Testis (tissue), 3 donors: ENCODE data around the gene ITGAD. TPM values are rescaled to one million over a fixed set of nuclear protein-coding genes. Genes with fewer than 3 reads are reported as not detected.

Experiments
- DNase-seq: peaks from one replicate; pipeline ENCODE4 v3.0.0-alpha.2; 2019
- H3K27ac ChIP-seq, 2 donors: fragments of 200-600 bp; sonication (generic); one replicate each; pipeline ENCODE4 v1.5.1; 2019
- H3K27me3 ChIP-seq: fragments of 200-600 bp; sonication (generic); one replicate; pipeline ENCODE4 v1.5.1; 2019
- H3K36me3 ChIP-seq: fragments of 200-600 bp; sonication (generic); one replicate; pipeline ENCODE4 v1.5.1; 2017; ENCODE audit warnings: low read depth; ENCODE audit errors: missing control alignments
- H3K4me1 ChIP-seq: fragments of 200-600 bp; sonication (generic); one replicate; pipeline ENCODE4 v1.5.1; 2019
- H3K4me3 ChIP-seq, 2 donors: fragments of 200-600 bp; sonication (generic); one replicate each; pipeline ENCODE4 v1.5.1; 2017 to 2019
- H3K9me3 ChIP-seq: fragments of 200-600 bp; sonication (generic); one replicate; pipeline ENCODE4 v1.5.1; 2017
- POLR2A ChIP-seq: fragments of 450-650 bp; IDR thresholded peaks from one replicate; pipeline ENCODE4 v1.6.1; 2017; ENCODE audit warnings: antibody characterized with exemption, mild to moderate bottlenecking, moderate library complexity
- WGBS, 2 donors: methylation state at CpG; one replicate each; pipeline ENCODE4 v1.1.5; 2018; 5-methylcytosine and 5-hydroxymethylcytosine counted together
- intact Hi-C: fragments of 100-400 bp; cut with DNase I; formaldehyde crosslinking; loops from one replicate; pipeline ENCODE4 v1.15.1; 2023; ENCODE audit warnings: low total_unique reads
- polyA plus RNA-seq: library from polyadenylated mRNA; stranded (reverse); fragments of 350-450 nt; fragmentation: Illumina TruSeq; extraction: RNeasy Lipid Tissue Mini Kit (QIAGEN cat#74804); gene quantifications from one replicate; pipeline ENCODE4 v1.2.3, GENCODE V29; 2014; ENCODE audit warnings: low read depth, low replicate concordance; ENCODE audit not compliant: insufficient read depth
- total RNA-seq, 2 donors: library from RNA; depleted of rRNA; stranded (reverse); fragments of >200 nt; gene quantifications; one replicate each; pipeline ENCODE4 v1.2.3, GENCODE V29; 2016
- TF ChIP-seq, protein P1 (sequence below), 3 experiments: fragments of 450-650 bp in 2 of 3; fragments of 200-600 bp in 1 of 3; sonication (generic) in 1 of 3; IDR thresholded peaks; one replicate each; pipeline ENCODE4 v1.5.1; 2016 to 2019; ENCODE audit warnings: antibody characterized with exemption in 3 of 3, mild to moderate bottlenecking in 2 of 3, moderate library complexity in 1 of 3

ITGAD gene
- total and polyA plus RNA-seq, 3 donors from 2014 or later, result 0.19 TPM; not detected in 2

DNA sequence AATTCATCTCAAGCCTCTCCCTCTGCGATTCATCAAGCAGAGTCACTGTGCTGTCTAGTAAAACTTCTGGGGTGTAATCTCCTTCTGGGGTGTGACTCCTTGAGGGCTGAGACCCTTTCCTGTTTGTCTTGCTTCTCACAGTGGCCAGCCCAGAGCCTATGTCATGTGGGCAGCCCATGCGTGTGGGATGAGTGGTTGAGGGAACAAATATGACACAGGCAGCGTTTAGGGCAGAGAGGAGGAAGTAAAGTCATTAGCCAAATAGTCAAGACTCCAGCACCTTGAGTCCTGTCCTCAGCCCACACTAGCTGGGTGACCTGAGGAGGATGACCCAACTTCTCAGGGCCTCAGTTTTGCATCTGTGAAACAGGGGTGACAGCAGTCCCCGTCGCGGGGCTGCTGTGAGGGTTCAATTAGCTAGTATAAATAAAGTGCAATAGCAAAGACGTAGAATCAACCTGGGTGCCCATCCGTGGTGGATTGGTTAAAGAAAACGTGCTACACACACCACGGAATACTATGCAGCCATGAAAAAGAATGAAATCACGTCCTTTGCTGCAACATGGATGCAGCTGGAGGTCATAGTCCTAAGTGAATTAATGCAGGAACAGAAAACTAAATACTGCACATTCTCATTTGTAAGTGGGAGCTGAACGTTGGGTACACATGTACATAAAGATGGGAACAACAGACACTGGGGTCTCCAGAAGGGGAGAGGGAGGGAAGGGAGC is 42.7 kb upstream of the ITGAD start:
- WGBS, 2 donors, result 81 to 85% methylated on average over 12 of the region's 12 CpGs
- Histone ChIP-seq H3K4me1 (no peaks in the 10 kb centered on the region), H3K27me3 (no peaks in the 10 kb centered on the region), H3K9me3 (no peaks in the 10 kb centered on the region), H3K36me3 (no peaks in the 10 kb centered on the region), H3K27ac (no peak overlapping the region), H3K4me3 (no peak overlapping the region)
- intact Hi-C loops, result no loop called here
- TF ChIP-seq, protein P1, sequence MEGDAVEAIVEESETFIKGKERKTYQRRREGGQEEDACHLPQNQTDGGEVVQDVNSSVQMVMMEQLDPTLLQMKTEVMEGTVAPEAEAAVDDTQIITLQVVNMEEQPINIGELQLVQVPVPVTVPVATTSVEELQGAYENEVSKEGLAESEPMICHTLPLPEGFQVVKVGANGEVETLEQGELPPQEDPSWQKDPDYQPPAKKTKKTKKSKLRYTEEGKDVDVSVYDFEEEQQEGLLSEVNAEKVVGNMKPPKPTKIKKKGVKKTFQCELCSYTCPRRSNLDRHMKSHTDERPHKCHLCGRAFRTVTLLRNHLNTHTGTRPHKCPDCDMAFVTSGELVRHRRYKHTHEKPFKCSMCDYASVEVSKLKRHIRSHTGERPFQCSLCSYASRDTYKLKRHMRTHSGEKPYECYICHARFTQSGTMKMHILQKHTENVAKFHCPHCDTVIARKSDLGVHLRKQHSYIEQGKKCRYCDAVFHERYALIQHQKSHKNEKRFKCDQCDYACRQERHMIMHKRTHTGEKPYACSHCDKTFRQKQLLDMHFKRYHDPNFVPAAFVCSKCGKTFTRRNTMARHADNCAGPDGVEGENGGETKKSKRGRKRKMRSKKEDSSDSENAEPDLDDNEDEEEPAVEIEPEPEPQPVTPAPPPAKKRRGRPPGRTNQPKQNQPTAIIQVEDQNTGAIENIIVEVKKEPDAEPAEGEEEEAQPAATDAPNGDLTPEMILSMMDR (IDR thresholded peaks at IDR 0.05), result no peak
- no peak for TF ChIP-seq POLR2A
- DNase-seq, result peak; percentile 28

DNA sequence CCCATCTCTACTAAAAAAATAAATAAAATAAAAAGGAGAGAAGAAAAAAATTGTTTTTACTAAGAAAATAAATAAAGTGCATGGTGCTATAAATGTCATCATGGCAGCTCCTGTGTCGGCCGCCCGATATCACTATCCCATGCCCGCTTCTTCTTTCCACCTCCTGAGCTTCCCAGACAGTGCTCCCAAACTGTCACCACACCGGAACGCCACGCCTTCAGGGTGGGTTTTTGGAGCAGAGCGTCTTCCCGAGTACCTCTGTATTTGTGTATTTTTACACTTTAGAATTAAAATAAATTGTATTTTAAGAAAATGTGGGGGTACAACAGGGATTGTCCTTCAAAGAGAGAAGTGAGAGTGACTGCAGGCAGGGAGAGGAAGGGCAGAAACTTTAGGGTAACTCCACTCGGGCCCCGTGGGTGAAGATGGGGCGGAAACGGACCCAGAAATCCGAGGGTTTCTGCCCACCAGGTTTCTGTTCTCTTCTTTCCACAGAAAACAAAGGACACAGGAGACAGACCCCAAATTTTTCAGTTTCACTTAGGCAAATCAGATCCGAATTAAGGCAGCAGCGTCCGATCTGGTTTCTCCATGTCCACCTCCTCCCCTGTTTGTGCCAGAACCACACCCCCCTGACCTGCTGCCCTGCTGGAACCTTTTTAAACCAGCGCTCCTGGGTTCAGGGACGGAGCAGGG is 41.7 kb upstream of the ITGAD start:
- H3K9me3 ChIP-seq, result no peaks in the 10 kb centered on the region
- H3K27me3 ChIP-seq, result no peaks in the 10 kb centered on the region
- no peaks in the 10 kb centered on the region for H3K4me1 ChIP-seq
- H3K4me3 ChIP-seq, result no peak overlapping the region
- H3K27ac ChIP-seq, result no peak overlapping the region
- intact Hi-C loops, result no loop called here
- WGBS, 2 donors, result 71 to 79% methylated on average over 19 of the region's 19 CpGs
- H3K36me3 ChIP-seq, result no peaks in the 10 kb centered on the region
- no peak for TF ChIP-seq POLR2A
- TF ChIP-seq, protein P1 (IDR thresholded peaks at IDR 0.05), result no peak
- no peak for DNase-seq

DNA sequence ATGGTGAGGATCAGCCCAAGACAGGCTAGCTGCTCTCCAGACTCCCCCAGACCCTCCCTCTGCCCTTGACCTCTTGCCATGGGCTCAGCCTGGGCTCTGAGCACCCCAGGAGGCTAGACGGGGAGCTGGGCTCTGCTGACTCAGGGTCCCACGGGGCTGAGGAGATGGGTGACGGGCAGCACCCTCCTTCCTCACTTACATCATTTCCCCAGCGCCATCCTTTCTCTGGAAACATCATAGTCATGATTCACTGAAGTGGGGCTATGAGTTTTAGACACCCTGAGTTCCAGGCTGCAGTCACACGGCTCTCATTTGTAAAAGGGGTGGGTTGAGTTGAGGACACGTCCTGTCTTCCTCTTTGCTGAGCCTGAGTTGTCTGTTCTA is 41.2 kb upstream of the ITGAD start:
- H3K4me1 ChIP-seq, result no peaks in the 10 kb centered on the region
- DNase-seq, result no peak
- no peak overlapping the region for H3K27ac ChIP-seq
- H3K4me3 ChIP-seq, result no peak overlapping the region
- no peaks in the 10 kb centered on the region for H3K27me3 ChIP-seq
- no peak for TF ChIP-seq POLR2A
- TF ChIP-seq, protein P1 (IDR thresholded peaks at IDR 0.05), result no peak
- intact Hi-C loops, result no loop called here
- no peaks in the 10 kb centered on the region for H3K36me3 ChIP-seq
- WGBS, 2 donors, result 36 to 66% methylated on average over 4 to 6 of the region's 6 CpGs
- H3K9me3 ChIP-seq, result no peaks in the 10 kb centered on the region

DNA sequence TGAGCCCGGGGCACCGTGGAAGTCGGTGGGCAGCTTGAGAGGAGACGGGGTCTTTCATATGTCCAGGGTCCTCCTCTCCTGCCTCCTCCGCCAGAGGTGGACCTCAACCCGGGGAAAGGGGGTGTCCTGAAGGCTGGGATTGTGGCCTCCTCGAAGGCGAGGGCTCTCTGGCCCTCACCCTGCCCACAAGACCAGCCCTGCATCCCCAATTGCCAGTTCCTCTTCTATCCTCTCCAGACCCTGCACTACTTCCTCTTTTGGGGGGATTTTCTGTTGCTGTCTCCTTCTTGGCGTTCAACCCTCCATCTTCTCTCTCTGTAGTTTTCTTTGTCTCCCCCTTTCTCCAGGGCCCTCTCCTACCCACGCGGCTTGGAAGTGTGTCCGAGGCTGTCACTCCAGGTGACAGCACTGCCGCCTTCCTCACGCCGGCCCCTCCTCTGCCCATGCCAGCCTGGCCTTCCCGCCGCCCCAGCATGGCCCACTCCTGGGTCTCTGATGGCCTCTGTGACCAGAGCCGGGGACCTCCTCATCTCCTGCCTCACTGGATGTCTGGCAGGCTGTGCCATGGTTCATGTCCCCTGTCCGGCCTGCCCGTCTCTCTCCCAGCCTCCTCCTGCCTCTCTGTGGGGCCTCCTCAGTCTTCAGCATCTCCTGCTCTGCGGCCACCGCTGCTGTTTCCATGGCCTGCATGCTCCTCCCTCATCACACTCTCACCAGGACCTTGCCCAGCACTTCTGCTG is 40.6 kb upstream of the ITGAD start:
- Histone ChIP-seq H3K36me3 (no peaks in the 10 kb centered on the region), H3K9me3 (no peaks in the 10 kb centered on the region), H3K4me3 (no peak overlapping the region), H3K4me1 (no peaks in the 10 kb centered on the region), H3K27ac (no peak overlapping the region), H3K27me3 (no peaks in the 10 kb centered on the region)
- intact Hi-C loops, result no loop called here
- WGBS, 2 donors, result 82 to 84% methylated on average over 20 to 22 of the region's 22 CpGs
- DNase-seq, result no peak
- TF ChIP-seq POLR2A, result no peak
- TF ChIP-seq, protein P1 (IDR thresholded peaks at IDR 0.05), result no peak
